HG03575 (cell line): ENCODE results near the gene RASGRF1.
"Not testable (repeated sequence)": the region's sequence is repeated elsewhere in the genome, so short reads cannot be mapped to it uniquely, and the experiment has no call there.

ENCODE experiments used
- ATAC-seq: cut with Tn5 transposase; IDR thresholded peaks from one replicate; pipeline ENCODE4 v1.9.1; 2021; ENCODE audit not compliant: unreplicated experiment, insufficient number of reproducible peaks, low FRiP score; ENCODE audit errors: extremely low read depth

RASGRF1 gene

GRCh38 chr15:79025201-79025600 is 65.4 kb downstream of the RASGRF1 start:
- ATAC-seq, result no peak

- not testable (repeated sequence) for ATAC-seq
Observed at GRCh38 chr15:79024493-79024892, 66.1 kb downstream of the RASGRF1 start.

GRCh38 chr15:79023918-79024317 is 66.7 kb downstream of the RASGRF1 start:
- no peak for ATAC-seq

- ATAC-seq, result no peak
Observed at GRCh38 chr15:79023546-79023890, 67.1 kb downstream of the RASGRF1 start.

- ATAC-seq, result no peak
Observed at GRCh38 chr15:79018960-79019359, 71.6 kb downstream of the RASGRF1 start.

- ATAC-seq, result no peak
Observed at GRCh38 chr15:79017953-79018352, 72.6 kb downstream of the RASGRF1 start.

- ATAC-seq, result no peak
Observed at GRCh38 chr15:79016527-79017170, 73.9 kb downstream of the RASGRF1 start.

GRCh38 chr15:79015416-79015815 is 75.2 kb downstream of the RASGRF1 start:
- no peak for ATAC-seq

GRCh38 chr15:79010278-79010677 is 80.3 kb downstream of the RASGRF1 start:
- ATAC-seq, result no peak

GRCh38 chr15:79009379-79009778 is 81.2 kb downstream of the RASGRF1 start:
- no peak for ATAC-seq

GRCh38 chr15:79008659-79009058 is 81.9 kb downstream of the RASGRF1 start:
- no peak for ATAC-seq

- no peak for ATAC-seq
Observed at GRCh38 chr15:79007066-79007465, 83.5 kb downstream of the RASGRF1 start.

GRCh38 chr15:79006071-79006470 is 84.5 kb downstream of the RASGRF1 start:
- no peak for ATAC-seq

- ATAC-seq, result no peak
Observed at GRCh38 chr15:79004336-79004735, 86.2 kb downstream of the RASGRF1 start.

GRCh38 chr15:79003896-79004295 is 86.7 kb downstream of the RASGRF1 start:
- ATAC-seq, result no peak

GRCh38 chr15:79003301-79003700 is 87.3 kb downstream of the RASGRF1 start:
- no peak for ATAC-seq

- ATAC-seq, result no peak
Observed at GRCh38 chr15:79002581-79002980, 88.0 kb downstream of the RASGRF1 start.

GRCh38 chr15:78999636-79000035 is 90.9 kb downstream of the RASGRF1 start:
- ATAC-seq, result no peak

- ATAC-seq, result no peak
Observed at GRCh38 chr15:78998526-78998925, 92.1 kb downstream of the RASGRF1 start.

- no peak for ATAC-seq
Observed at GRCh38 chr15:78997981-78998499, 92.5 kb downstream of the RASGRF1 start.

GRCh38 chr15:78996894-78997275 is 93.7 kb downstream of the RASGRF1 start:
- ATAC-seq, result no peak
